IMR-90 (cell line): ENCODE measurements around the gene CRTC1. TPM values are rescaled to one million over a fixed set of nuclear protein-coding genes. Genes with fewer than 3 reads are reported as not detected.

Experiments
- ATAC-seq: fragments of 200-7000 bp; cut with Tn5 transposase; 2 replicates; pipeline ENCODE4 v1.9.1; 2020; ENCODE audit warnings: low read depth, mild to moderate bottlenecking, moderate library complexity
- BruUV-seq: library from RNA; stranded (reverse); fragments of 400-500 nt; replicated peaks from 2 replicates; lab custom pipeline; 2021; lab: Mats Ljungman, UMichigan
- CTCF ChIA-PET: fragments of 300-600 bp; formaldehyde crosslinking; extraction: SDS; loops from one replicate; lab custom pipeline; 2021; ENCODE audit warnings: antibody characterized with exemption; lab: Yijun Ruan, JAX
- POLR2A ChIA-PET: fragments of 300-600 bp; sonication (Branson Sonifier 250); formaldehyde crosslinking; loops from one replicate; lab custom pipeline; 2022; ENCODE audit warnings: antibody characterized with exemption; ENCODE audit not compliant: unreplicated experiment; lab: Charles Lee
- DNase-seq: peaks from one replicate; pipeline ENCODE4 v3.0.0; 2013
- H2AFZ ChIP-seq: replicated peaks from 2 replicates; pipeline ENCODE3; 2013; ENCODE audit warnings: low read length, mild to moderate bottlenecking; ENCODE audit not compliant: poor library complexity
- H2AK5ac ChIP-seq: 2 replicates; pipeline ENCODE4 v1.6.1; 2013; ENCODE audit warnings: low read depth, low read length, inconsistent platforms
- H2AK9ac ChIP-seq: replicated peaks from 2 replicates; pipeline ENCODE3; 2013; ENCODE audit warnings: mild to moderate bottlenecking, low read depth, low read length, moderate library complexity; ENCODE audit not compliant: poor library complexity
- H2BK120ac ChIP-seq: 2 replicates; pipeline ENCODE4 v1.6.1; 2013; ENCODE audit warnings: low read depth, low read length, inconsistent platforms
- H2BK15ac ChIP-seq: 3 replicates; pipeline ENCODE4 v1.6.1; 2013; ENCODE audit warnings: low read depth, low read length, inconsistent platforms
- H2BK20ac ChIP-seq: 2 replicates; pipeline ENCODE4 v1.6.1; 2013; ENCODE audit warnings: low read depth, mild to moderate bottlenecking, inconsistent platforms, low read length, moderate library complexity
- H2BK5ac ChIP-seq: 2 replicates; pipeline ENCODE4 v1.6.1; 2013; ENCODE audit warnings: mild to moderate bottlenecking, low read depth, low read length, inconsistent platforms; ENCODE audit not compliant: poor library complexity, severe bottlenecking
- H3K14ac ChIP-seq: replicated peaks from 2 replicates; pipeline ENCODE4 v1.6.1; 2013; ENCODE audit warnings: low read depth, low read length, inconsistent platforms
- H3K18ac ChIP-seq: 2 replicates; pipeline ENCODE4 v1.6.1; 2013; ENCODE audit warnings: low read depth, low read length, control low read depth
- H3K23ac ChIP-seq: 2 replicates; pipeline ENCODE4 v1.6.1; 2013; ENCODE audit warnings: low read depth, low read length, inconsistent platforms
- H3K27ac ChIP-seq: 2 replicates; pipeline ENCODE4 v1.5.1; 2013; ENCODE audit warnings: mild to moderate bottlenecking, control low read depth, low read length; ENCODE audit not compliant: insufficient read depth
- H3K27me3 ChIP-seq: 2 replicates; pipeline ENCODE4 v1.6.1; 2013; ENCODE audit warnings: low read length; ENCODE audit not compliant: control insufficient read depth, insufficient read depth
- H3K36me3 ChIP-seq: 2 replicates; pipeline ENCODE4 v1.6.1; 2013; ENCODE audit warnings: low read length, mixed read lengths; ENCODE audit not compliant: control insufficient read depth, insufficient read depth
- H3K4ac ChIP-seq: 2 replicates; pipeline ENCODE4 v1.6.1; 2013; ENCODE audit warnings: low read depth, low read length, inconsistent platforms
- H3K4me1 ChIP-seq: 2 replicates; pipeline ENCODE4 v1.6.1; 2013; ENCODE audit warnings: low read length, mixed read lengths; ENCODE audit not compliant: control insufficient read depth, insufficient read depth
- H3K4me2 ChIP-seq: 2 replicates; pipeline ENCODE4 v1.6.1; 2013; ENCODE audit warnings: low read depth, mild to moderate bottlenecking, control low read depth, low read length, moderate library complexity
- H3K4me3 ChIP-seq: 2 replicates; pipeline ENCODE4 v1.5.1; 2013; ENCODE audit warnings: low read depth, mild to moderate bottlenecking, control low read depth, low read length, moderate library complexity; ENCODE audit not compliant: insufficient read depth
- H3K56ac ChIP-seq: 2 replicates; pipeline ENCODE4 v1.6.1; 2013; ENCODE audit warnings: low read length, inconsistent platforms; ENCODE audit not compliant: insufficient read depth; ENCODE audit errors: extremely low read depth
- H3K79me1 ChIP-seq, 2 experiments: 2 replicates each; pipeline ENCODE4 v1.6.1; 2013; ENCODE audit warnings: low read length in 2 of 2, inconsistent platforms in 1 of 2, low read depth in 1 of 2
- H3K9ac ChIP-seq: 2 replicates; pipeline ENCODE4 v1.6.1; 2013; ENCODE audit warnings: low read depth, low read length, control low read depth
- H3K9me1 ChIP-seq: 2 replicates; pipeline ENCODE4 v1.6.1; 2013; ENCODE audit warnings: low read length, inconsistent platforms; ENCODE audit not compliant: insufficient read depth
- H3K9me3 ChIP-seq: 2 replicates; pipeline ENCODE4 v1.6.1; 2013; ENCODE audit warnings: low read length; ENCODE audit not compliant: control insufficient read depth, insufficient read depth
- H4K20me1 ChIP-seq: 2 replicates; pipeline ENCODE4 v1.6.1; 2013; ENCODE audit warnings: low read length, inconsistent platforms; ENCODE audit not compliant: insufficient read depth
- H4K5ac ChIP-seq: 2 replicates; pipeline ENCODE4 v1.6.1; 2013; ENCODE audit warnings: mild to moderate bottlenecking, low read depth, low read length, control low read depth
- H4K8ac ChIP-seq, 2 experiments: 2 replicates each; pipeline ENCODE4 v1.6.1; 2013; ENCODE audit warnings: low read depth in 2 of 2, low read length in 2 of 2, control low read depth in 1 of 2, inconsistent platforms in 1 of 2
- H4K91ac ChIP-seq: 2 replicates; pipeline ENCODE4 v1.6.1; 2013; ENCODE audit warnings: low read depth, low read length, inconsistent platforms; ENCODE audit not compliant: insufficient read depth
- BHLHE40 ChIP-seq: fragments of 150-350 bp; IDR thresholded peaks from 2 replicates; pipeline ENCODE4 v1.6.1; 2016; ENCODE audit warnings: mild to moderate bottlenecking, low read depth, low read length
- CEBPB ChIP-seq: IDR thresholded peaks from 2 replicates; pipeline ENCODE4 v1.6.1; 2012; ENCODE audit warnings: low read depth, low read length, improper control_type of control experiment
- CTCF ChIP-seq: conservative IDR thresholded peaks from 2 replicates; pipeline ENCODE4 v1.5.1; 2012; ENCODE audit warnings: mild to moderate bottlenecking, low read depth, low read length, improper control_type of control experiment
- ELK1 ChIP-seq: fragments of 150-350 bp; IDR thresholded peaks from 2 replicates; pipeline ENCODE4 v1.6.1; 2016; ENCODE audit warnings: low read depth, mild to moderate bottlenecking, low read length, moderate library complexity, borderline replicate concordance
- FOS ChIP-seq: fragments of 150-350 bp; IDR thresholded peaks from 2 replicates; pipeline ENCODE4 v1.6.1; 2016; ENCODE audit warnings: low read depth, low read length
- MAFK ChIP-seq: IDR thresholded peaks from 2 replicates; pipeline ENCODE4 v1.6.1; 2012; ENCODE audit warnings: low read depth, low read length, improper control_type of control experiment
- MAZ ChIP-seq: IDR thresholded peaks from 2 replicates; pipeline ENCODE4 v1.6.1; 2012; ENCODE audit warnings: low read depth, mild to moderate bottlenecking, low read length, improper control_type of control experiment, moderate library complexity, borderline replicate concordance
- MXI1 ChIP-seq: IDR thresholded peaks from 2 replicates; pipeline ENCODE4 v1.6.1; 2012; ENCODE audit warnings: low read depth, mild to moderate bottlenecking, low read length, moderate library complexity, borderline replicate concordance
- POLR2A ChIP-seq: IDR thresholded peaks from 2 replicates; pipeline ENCODE4 v1.6.1; 2012; ENCODE audit warnings: mild to moderate bottlenecking, low read depth, low read length
- RAD21 ChIP-seq: IDR thresholded peaks from 2 replicates; pipeline ENCODE4 v1.6.1; 2012; ENCODE audit warnings: low read length, improper control_type of control experiment
- RCOR1 ChIP-seq: IDR thresholded peaks from 2 replicates; pipeline ENCODE4 v1.6.1; 2012; ENCODE audit warnings: mild to moderate bottlenecking, low read length, improper control_type of control experiment; ENCODE audit not compliant: insufficient replicate concordance
- RFX5 ChIP-seq: IDR thresholded peaks from 2 replicates; pipeline ENCODE4 v1.8.0; 2012; ENCODE audit warnings: low read depth, mild to moderate bottlenecking, low read length, moderate library complexity
- SMC3 ChIP-seq: fragments of 150-350 bp; IDR thresholded peaks from 2 replicates; pipeline ENCODE4 v1.6.1; 2016; ENCODE audit warnings: low read depth, mild to moderate bottlenecking, antibody characterized with exemption, low read length, moderate library complexity
- USF2 ChIP-seq: fragments of 150-350 bp; IDR thresholded peaks from 2 replicates; pipeline ENCODE4 v1.6.1; 2017; ENCODE audit warnings: mild to moderate bottlenecking, antibody characterized with exemption, low read length, low read depth
- WGBS, 2 experiments: methylation state at CpG; one replicate each; pipeline versions ENCODE4 v1.1.5 to v1.1.7; 2013; ENCODE audit warnings: missing lambda C conversion rate in 2 of 2; ENCODE audit not compliant: insufficient read length in 1 of 2; ENCODE audit errors: extremely low coverage in 2 of 2; 5-methylcytosine and 5-hydroxymethylcytosine counted together
- dilution Hi-C: fragments of 300-500 bp; cut with HindIII; formaldehyde crosslinking; loops from one replicate; pipeline ENCODE4 v1.14.3; 2018; ENCODE audit warnings: low sequenced_read_pairs; ENCODE audit not compliant: unreplicated experiment
- in situ Hi-C: fragments of 300-500 bp; cut with MboI; formaldehyde crosslinking; loops from 3 replicates; pipeline ENCODE4 v1.14.3; 2019; ENCODE audit warnings: low sequenced_read_pairs, inconsistent platforms, mixed read lengths
- intact Hi-C: fragments of 100-400 bp; cut with micrococcal nuclease; formaldehyde crosslinking; loops from 2 replicates; pipeline ENCODE4 v1.10.0; 2022
- polyA plus RNA-seq, 3 experiments: library from polyadenylated mRNA; depleted of rRNA; stranded (reverse); fragments of >200 nt; gene quantifications; 2 replicates each; pipeline ENCODE4 v1.2.3, GENCODE V29; 2012; ENCODE audit warnings: low replicate concordance in 1 of 3
- total RNA-seq: library from RNA; depleted of rRNA; stranded (reverse); fragments of >200 nt; gene quantifications from 2 replicates; pipeline ENCODE4 v1.2.3, GENCODE V29; 2012

CRTC1 gene
- total and polyA plus RNA-seq, 2 of the 4 experiments (the other 2 are of a cell fraction) = 0.18 to 5.7 TPM

- peaks cover 2% of the 10 kb centered on the region; the same call in 1 of the 2 replicates for H3K4me1 ChIP-seq
- H2BK20ac ChIP-seq = no peak within 1 kb of the TSS
- peaks cover 74% of the 10 kb centered on the region for H3K27me3 ChIP-seq
- H3K9ac ChIP-seq = no peak within 1 kb of the TSS
- peak within 1 kb of the TSS; percentile 8 for H2AK9ac ChIP-seq
- H4K20me1 ChIP-seq = peaks cover 11% of the 10 kb centered on the region; the same call in 1 of the 2 replicates
- no peak within 1 kb of the TSS for H3K23ac ChIP-seq
- no peak within 1 kb of the TSS for H3K14ac ChIP-seq
- no peak within 1 kb of the TSS for H2BK120ac ChIP-seq
- TF ChIP-seq POLR2A = no peak
- TF ChIP-seq USF2 = no peak
- no peak for TF ChIP-seq MAZ
- no peak for TF ChIP-seq RAD21
- no peak for TF ChIP-seq CEBPB
- TF ChIP-seq MAFK = no peak
- no peak for TF ChIP-seq SMC3
- no peak for TF ChIP-seq CTCF
- TF ChIP-seq RCOR1 = no peak
- TF ChIP-seq BHLHE40 = no peak
- no peak for TF ChIP-seq ELK1
- no peak for TF ChIP-seq FOS
- TF ChIP-seq RFX5 = no peak
- TF ChIP-seq MXI1 = no peak
- ATAC-seq = no peak
- H3K18ac ChIP-seq = no peak within 1 kb of the TSS
- no peak within 1 kb of the TSS for H2AK5ac ChIP-seq
- H2BK15ac ChIP-seq = no peak within 1 kb of the TSS
- no peak for DNase-seq
- CTCF ChIA-PET = no interaction called here
- no peak within 1 kb of the TSS for H4K8ac ChIP-seq
- WGBS, 2 experiments = 8% methylated on average over 28 of the region's 61 CpGs; no CpG with 5 or more reads in 1 of the 2 experiments
- no peaks in the 10 kb centered on the region for H3K36me3 ChIP-seq
- no peak within 1 kb of the TSS for H4K5ac ChIP-seq
- H4K91ac ChIP-seq = no peak within 1 kb of the TSS
- no peak within 1 kb of the TSS for H2BK5ac ChIP-seq
- POLR2A ChIA-PET = no interaction called here
- in situ Hi-C loops = no loop called here
- intact Hi-C loops = no loop called here
- H3K4me3 ChIP-seq = peak within 1 kb of the TSS; percentile 19; the same call in 1 of the 2 replicates
- H3K27ac ChIP-seq = no peak within 1 kb of the TSS
- no peaks in the 10 kb centered on the region for H3K9me1 ChIP-seq
- H3K56ac ChIP-seq = no peak within 1 kb of the TSS
- no TSS peak for BruUV-seq
- no peaks in the 10 kb centered on the region for H3K79me1 ChIP-seq
- H2AFZ ChIP-seq = peak within 1 kb of the TSS; percentile 68
- H3K4me2 ChIP-seq = peak within 1 kb of the TSS; percentile 67
- no peak within 1 kb of the TSS for H3K4ac ChIP-seq
- peaks cover 4% of the 10 kb centered on the region for H3K9me3 ChIP-seq
- dilution Hi-C loops = no loop called here
Observed at GRCh38 chr19:18790566-18791314, 107.3 kb downstream of the CRTC1 start, which contains the start of gene COMP. Gene COMP, minus strand, starts transcription at chr19:18791305. Its CDS starts 36 bp downstream, at chr19:18791269.
